Retinal pigment epithelial cell (primary cell): ENCODE results near the gene STK40.

Experiments
- DNase-seq: peaks from one replicate; pipeline ENCODE4 v3.0.0-alpha.2; 2010; ENCODE audit warnings: low read depth
- H3K4me3 ChIP-seq: 2 replicates; pipeline ENCODE4 v1.5.1; 2011; ENCODE audit warnings: mild to moderate bottlenecking, low read length, control low read depth, moderate library complexity
- TF ChIP-seq, protein P1 (sequence below): conservative IDR thresholded peaks from 2 replicates; pipeline ENCODE4 v1.5.1; 2011; ENCODE audit warnings: low read depth, low read length, control low read depth, inconsistent platforms

Gene STK40

DNA sequence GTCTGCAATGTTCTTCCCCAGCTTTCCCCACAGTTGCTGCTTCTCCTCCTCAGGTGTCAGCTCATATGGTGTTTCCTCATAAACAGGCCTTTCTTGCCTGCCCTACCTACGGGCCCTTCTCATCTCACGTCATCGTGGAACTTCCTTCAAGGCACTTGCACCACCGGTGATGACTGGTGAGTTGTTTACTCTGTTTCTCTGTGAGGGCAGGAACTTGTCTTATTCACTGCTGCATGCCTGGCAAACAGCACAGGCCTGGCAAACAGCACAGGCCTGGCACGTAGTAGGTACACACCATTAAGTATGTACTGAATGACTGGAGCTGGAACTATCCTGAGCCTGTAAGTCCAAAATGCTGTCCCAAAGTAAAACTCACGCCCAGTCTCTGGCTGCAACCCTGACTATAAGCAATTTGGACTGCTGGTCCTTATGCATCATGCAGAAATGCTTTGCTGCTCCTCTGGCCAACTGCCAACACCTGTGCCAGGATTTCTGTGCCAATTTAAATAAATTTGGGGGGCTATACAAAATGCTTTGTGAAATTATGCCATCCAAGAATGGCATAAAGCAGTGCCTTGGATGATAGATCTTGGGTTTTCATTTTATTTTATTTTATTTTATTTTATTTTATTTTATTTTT, 25.7 kb downstream of the STK40 start:
- no peak for DNase-seq
- TF ChIP-seq, protein P1, sequence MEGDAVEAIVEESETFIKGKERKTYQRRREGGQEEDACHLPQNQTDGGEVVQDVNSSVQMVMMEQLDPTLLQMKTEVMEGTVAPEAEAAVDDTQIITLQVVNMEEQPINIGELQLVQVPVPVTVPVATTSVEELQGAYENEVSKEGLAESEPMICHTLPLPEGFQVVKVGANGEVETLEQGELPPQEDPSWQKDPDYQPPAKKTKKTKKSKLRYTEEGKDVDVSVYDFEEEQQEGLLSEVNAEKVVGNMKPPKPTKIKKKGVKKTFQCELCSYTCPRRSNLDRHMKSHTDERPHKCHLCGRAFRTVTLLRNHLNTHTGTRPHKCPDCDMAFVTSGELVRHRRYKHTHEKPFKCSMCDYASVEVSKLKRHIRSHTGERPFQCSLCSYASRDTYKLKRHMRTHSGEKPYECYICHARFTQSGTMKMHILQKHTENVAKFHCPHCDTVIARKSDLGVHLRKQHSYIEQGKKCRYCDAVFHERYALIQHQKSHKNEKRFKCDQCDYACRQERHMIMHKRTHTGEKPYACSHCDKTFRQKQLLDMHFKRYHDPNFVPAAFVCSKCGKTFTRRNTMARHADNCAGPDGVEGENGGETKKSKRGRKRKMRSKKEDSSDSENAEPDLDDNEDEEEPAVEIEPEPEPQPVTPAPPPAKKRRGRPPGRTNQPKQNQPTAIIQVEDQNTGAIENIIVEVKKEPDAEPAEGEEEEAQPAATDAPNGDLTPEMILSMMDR, result no peak

DNA sequence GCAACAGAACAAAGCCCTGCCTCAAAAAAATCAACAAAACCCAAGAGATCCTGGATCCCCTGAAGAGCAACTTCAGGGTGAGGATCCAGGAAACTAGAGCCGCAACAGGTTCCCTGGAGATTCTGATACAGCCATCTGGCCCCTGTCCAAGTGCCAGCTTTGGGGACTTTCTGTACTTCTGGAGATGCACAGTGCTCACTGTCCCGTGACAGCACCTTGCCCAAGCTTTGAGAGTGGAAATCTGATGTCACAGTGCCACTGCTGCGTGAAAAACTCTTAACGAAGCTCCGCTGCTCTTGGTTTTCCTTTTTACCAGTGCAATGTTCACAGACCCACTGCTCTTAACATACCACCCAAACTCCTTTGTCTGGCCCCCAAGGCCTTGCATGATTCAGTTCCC, 26.3 kb downstream of the STK40 start:
- no peak overlapping the region for H3K4me3 ChIP-seq
- DNase-seq, result no peak
- TF ChIP-seq, protein P1, result no peak

More for the DNA sequence above, 25.7 kb downstream of the STK40 start:
- H3K4me3 ChIP-seq, result no peak overlapping the region

DNA sequence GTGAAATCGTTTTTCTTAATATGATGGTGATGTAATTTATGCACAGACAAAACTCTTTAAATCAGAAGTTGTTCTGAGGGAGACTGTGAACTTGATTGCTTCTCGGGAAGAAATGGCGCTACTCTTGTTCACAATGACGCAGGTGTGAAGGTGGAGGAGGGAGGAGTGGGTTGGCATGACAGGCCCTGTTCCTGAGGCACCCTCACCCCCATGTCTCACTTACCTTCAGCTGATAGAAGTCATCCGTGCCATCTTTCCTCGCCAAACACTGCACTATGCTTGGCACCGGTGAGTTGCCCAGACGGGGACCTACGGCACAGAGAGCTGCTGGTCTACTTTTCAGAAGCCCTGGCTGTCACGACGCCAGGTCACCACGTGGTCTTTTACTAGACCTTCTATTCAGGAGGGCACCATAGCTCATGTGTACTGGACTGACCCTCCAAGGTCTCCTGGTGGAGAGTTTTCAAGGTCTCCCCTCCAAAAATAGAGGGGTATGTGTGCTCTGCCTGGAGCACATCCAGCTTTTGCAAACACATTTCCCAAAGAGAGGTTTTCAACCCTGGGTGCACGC, 27.1 kb downstream of the STK40 start:
- no peak for DNase-seq
- TF ChIP-seq, protein P1, result no peak
- H3K4me3 ChIP-seq, result no peak overlapping the region

DNA sequence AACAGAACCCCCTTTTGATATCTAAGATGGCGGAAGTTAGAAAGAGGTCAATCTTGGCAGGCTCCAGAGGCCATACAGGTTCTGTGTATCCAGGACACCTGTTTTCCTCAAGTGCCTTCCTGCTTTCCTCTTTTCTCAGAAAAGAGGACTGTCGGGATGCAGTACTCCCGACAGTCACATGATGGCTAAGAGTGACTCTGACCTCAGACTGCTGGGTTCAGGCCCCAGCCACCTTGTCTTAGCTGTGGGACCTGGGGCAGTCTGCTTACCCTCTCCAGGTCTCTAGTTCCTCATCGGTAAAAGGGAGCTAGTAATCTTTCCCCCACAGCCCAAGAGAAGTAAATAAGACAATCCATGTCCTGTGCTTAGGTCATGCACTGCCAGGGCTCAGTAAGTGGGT, 29.9 kb downstream of the STK40 start:
- TF ChIP-seq, protein P1, result no peak
- H3K4me3 ChIP-seq, result no peak overlapping the region

DNA sequence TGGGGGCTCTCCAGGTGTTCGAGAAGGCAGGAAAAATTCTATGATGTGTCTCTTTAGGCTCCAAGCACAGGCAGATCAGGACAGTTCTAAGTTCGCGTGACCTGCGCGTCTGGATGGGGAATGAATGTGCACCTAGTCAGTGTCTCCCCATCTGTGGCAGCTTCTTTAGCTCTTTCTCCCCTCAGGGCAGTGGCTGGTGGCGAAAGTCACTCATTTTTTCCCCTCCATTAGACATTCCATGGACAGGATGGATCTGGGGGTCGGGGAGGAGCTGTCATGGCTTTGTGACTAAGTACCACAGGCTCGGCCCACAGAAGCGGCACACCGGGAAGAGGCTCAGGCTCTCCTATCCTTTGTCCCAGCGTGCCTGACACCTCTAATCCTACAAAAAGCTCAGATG, 31.2 kb downstream of the STK40 start:
- DNase-seq, result no peak
- H3K4me3 ChIP-seq, result no peak overlapping the region
- TF ChIP-seq, protein P1, result no peak

More for the DNA sequence above, 29.9 kb downstream of the STK40 start:
- no peak for DNase-seq

DNA sequence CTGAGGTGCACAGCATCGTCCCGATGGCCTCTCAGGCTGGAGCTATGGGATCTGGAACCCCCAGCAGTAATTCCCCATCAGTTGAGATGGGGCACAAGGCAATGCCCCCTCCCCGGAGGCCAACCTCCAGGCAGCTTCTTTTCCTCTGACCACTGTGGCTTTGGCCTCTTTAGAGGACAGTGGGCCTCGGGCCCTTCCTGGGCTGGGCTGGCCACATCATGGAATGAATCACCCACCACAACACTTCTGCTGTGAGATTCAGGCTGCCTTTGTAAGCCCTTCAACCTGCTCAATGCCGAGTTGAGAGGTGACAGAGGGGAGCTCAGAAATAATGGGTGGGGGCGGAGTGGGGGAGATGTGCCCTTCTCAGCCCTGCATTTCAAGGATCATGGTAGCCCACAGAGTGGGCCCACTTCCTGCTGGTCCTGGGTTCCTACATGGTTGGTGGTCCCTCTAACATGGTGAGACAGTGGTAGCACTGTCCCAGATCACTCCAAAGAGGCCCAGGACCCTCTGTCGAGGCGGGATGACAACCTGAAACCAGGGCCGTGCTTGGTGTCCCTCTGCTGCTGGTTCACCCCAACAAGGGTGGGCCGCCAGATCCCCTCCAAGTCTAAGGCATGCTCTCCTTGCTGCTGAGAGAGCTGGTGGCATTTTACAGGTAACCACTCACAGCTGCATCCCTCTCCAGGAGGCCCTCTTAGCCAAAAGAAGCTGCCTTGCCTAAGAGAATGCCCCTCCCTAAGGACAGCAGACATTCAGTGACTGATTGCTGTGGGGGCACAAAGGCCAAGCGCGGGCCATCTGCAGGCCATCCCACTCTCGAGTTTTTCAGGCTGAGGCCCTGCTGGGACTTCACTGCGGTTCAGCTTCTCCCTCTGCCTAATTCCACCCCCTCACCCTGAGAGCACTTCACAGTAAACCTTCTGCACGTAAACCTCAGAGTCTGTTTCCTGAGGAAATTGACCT, 32.5 kb downstream of the STK40 start:
- DNase-seq, result no peak
- TF ChIP-seq, protein P1, result no peak
- no peak overlapping the region for H3K4me3 ChIP-seq
